Measurements from ENCODE around the gene MTARC2. TPM values are rescaled to one million over a fixed set of nuclear protein-coding genes. Genes with fewer than 3 reads are reported as not detected.

MTARC2 gene
- total RNA-seq, 1 donor = 2.0 TPM

- TF ChIP-seq, protein P1, sequence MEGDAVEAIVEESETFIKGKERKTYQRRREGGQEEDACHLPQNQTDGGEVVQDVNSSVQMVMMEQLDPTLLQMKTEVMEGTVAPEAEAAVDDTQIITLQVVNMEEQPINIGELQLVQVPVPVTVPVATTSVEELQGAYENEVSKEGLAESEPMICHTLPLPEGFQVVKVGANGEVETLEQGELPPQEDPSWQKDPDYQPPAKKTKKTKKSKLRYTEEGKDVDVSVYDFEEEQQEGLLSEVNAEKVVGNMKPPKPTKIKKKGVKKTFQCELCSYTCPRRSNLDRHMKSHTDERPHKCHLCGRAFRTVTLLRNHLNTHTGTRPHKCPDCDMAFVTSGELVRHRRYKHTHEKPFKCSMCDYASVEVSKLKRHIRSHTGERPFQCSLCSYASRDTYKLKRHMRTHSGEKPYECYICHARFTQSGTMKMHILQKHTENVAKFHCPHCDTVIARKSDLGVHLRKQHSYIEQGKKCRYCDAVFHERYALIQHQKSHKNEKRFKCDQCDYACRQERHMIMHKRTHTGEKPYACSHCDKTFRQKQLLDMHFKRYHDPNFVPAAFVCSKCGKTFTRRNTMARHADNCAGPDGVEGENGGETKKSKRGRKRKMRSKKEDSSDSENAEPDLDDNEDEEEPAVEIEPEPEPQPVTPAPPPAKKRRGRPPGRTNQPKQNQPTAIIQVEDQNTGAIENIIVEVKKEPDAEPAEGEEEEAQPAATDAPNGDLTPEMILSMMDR (IDR thresholded peaks at IDR 0.05; ENCODE audit: insufficient read depth, low read length) = no peak
- no peak for DNase-seq (ENCODE audit: low read depth)
- no peak overlapping the region for H3K4me3 ChIP-seq (ENCODE audit: low read depth, low read length)
Observed at GRCh38 chr1:220791956-220792355, 43.8 kb downstream of the MTARC2 start.

DNA sequence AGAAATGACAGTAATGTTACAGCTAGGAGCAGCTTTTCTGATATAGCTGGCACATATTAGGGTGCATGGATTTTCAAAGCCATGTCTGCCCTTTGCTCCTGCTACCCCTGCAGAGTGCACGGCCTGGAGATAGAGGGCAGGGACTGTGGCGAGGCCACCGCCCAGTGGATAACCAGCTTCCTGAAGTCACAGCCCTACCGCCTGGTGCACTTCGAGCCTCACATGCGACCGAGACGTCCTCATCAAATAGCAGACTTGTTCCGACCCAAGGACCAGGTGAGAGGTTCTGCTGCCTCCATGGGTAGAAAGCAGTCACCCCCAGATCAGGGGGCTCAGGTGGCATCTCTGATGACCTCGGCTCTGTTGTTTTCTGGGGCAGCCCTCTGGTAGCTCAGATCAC, 48.4 kb downstream of the MTARC2 start:
- no peak for DNase-seq (ENCODE audit: low read depth)
- TF ChIP-seq, protein P1 (IDR thresholded peaks at IDR 0.05; ENCODE audit: insufficient read depth, low read length) = no peak
- no peak overlapping the region for H3K4me3 ChIP-seq (ENCODE audit: low read depth, low read length)

- no peak for DNase-seq (ENCODE audit: low read depth)
- H3K4me3 ChIP-seq (ENCODE audit: low read depth, low read length) = no peak overlapping the region
- TF ChIP-seq, protein P1 (IDR thresholded peaks at IDR 0.05; ENCODE audit: insufficient read depth, low read length) = no peak
Observed at GRCh38 chr1:220797044-220797443, 48.9 kb downstream of the MTARC2 start.

DNA sequence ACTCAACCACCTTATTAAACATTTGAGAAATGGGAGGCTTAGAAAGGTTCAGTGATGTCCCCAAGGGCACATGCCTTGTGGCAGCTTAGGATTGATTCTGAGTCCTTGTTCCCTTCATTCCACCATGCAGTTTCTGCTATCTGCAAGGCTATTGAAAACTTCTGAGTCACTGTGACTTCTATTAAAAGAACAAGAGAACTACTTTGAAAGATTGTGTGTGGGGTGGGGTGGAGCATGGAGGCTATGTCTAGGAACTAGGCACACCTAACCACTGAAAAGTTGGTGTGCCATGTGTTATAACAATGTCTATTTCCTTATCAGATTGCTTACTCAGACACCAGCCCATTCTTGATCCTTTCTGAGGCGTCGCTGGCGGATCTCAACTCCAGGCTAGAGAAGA, 49.4 kb downstream of the MTARC2 start:
- TF ChIP-seq, protein P1 (IDR thresholded peaks at IDR 0.05; ENCODE audit: insufficient read depth, low read length) = no peak
- no peak overlapping the region for H3K4me3 ChIP-seq (ENCODE audit: low read depth, low read length)
- no peak for DNase-seq (ENCODE audit: low read depth)

- TF ChIP-seq, protein P1 (IDR thresholded peaks at IDR 0.05; ENCODE audit: insufficient read depth, low read length) = no peak
- no peak overlapping the region for H3K4me3 ChIP-seq (ENCODE audit: low read depth, low read length)
- DNase-seq (ENCODE audit: low read depth) = no peak
Observed at GRCh38 chr1:220798338-220798737, 50.2 kb downstream of the MTARC2 start.

- DNase-seq (ENCODE audit: low read depth) = no peak
- no peak overlapping the region for H3K4me3 ChIP-seq (ENCODE audit: low read depth, low read length)
- TF ChIP-seq, protein P1 (IDR thresholded peaks at IDR 0.05; ENCODE audit: insufficient read depth, low read length) = no peak
Observed at GRCh38 chr1:220800262-220800661, 52.1 kb downstream of the MTARC2 start.
